ENCODE data around the gene SLC25A25.

SLC25A25 gene

GRCh38 chr9:128144239-128145181, 76.5 kb downstream of the SLC25A25 start:
- DNase-seq (ENCODE audit: low read depth) = no peak
- no peak overlapping the region for H3K4me3 ChIP-seq (ENCODE audit: low read depth, low read length)
- TF ChIP-seq CTCF (IDR thresholded peaks at IDR 0.05; ENCODE audit: control insufficient read depth, extremely low read depth, insufficient read depth) = no peak

GRCh38 chr9:128145536-128145935, 77.5 kb downstream of the SLC25A25 start:
- TF ChIP-seq CTCF (IDR thresholded peaks at IDR 0.05; ENCODE audit: control insufficient read depth, extremely low read depth, insufficient read depth) = no peak
- no peak overlapping the region for H3K4me3 ChIP-seq (ENCODE audit: low read depth, low read length)
- no peak for DNase-seq (ENCODE audit: low read depth)

- DNase-seq (ENCODE audit: low read depth) = no peak
- no peak overlapping the region for H3K4me3 ChIP-seq (ENCODE audit: low read depth, low read length)
- TF ChIP-seq CTCF (IDR thresholded peaks at IDR 0.05; ENCODE audit: control insufficient read depth, extremely low read depth, insufficient read depth) = no peak
These were observed 77.9 kb downstream of the SLC25A25 start for GRCh38 chr9:128145951-128146351.

GRCh38 chr9:128146591-128147120, 78.6 kb downstream of the SLC25A25 start:
- no peak for TF ChIP-seq CTCF (IDR thresholded peaks at IDR 0.05; ENCODE audit: control insufficient read depth, extremely low read depth, insufficient read depth)
- no peak overlapping the region for H3K4me3 ChIP-seq (ENCODE audit: low read depth, low read length)
- no peak for DNase-seq (ENCODE audit: low read depth)

GRCh38 chr9:128148509-128149000, 80.5 kb downstream of the SLC25A25 start:
- no peak for TF ChIP-seq CTCF (IDR thresholded peaks at IDR 0.05; ENCODE audit: control insufficient read depth, extremely low read depth, insufficient read depth)
- no peak overlapping the region for H3K4me3 ChIP-seq (ENCODE audit: low read depth, low read length)
- no peak for DNase-seq (ENCODE audit: low read depth)

- no peak for DNase-seq (ENCODE audit: low read depth)
- TF ChIP-seq CTCF (IDR thresholded peaks at IDR 0.05; ENCODE audit: control insufficient read depth, extremely low read depth, insufficient read depth) = no peak
- H3K4me3 ChIP-seq (ENCODE audit: low read depth, low read length) = no peak within 1 kb of the TSS
These were observed 81.1 kb downstream of the SLC25A25 start, which contains the start of gene LCN2 for GRCh38 chr9:128149001-128149701. Gene LCN2 (plus strand): TSS chr9:128149453. CDS start chr9:128149526, 73 bp downstream.
